Measurements from ENCODE around the gene DOCK4.

- no peak for TF ChIP-seq CTCF (IDR thresholded peaks at IDR 0.05; ENCODE audit: insufficient read depth, low read length, poor library complexity, severe bottlenecking)
- TF ChIP-seq EZH2phosphoT487 (conservative IDR thresholded peaks at IDR 0.05; ENCODE audit: low read length) = no peak
Measured at GRCh38 chr7:111960984-111961383, 245.2 kb downstream of the DOCK4 start.
